Epidermal melanocyte (primary cell): ENCODE measurements around the gene MAD1L1.

Experiments used
- DNase-seq: peaks from one replicate; pipeline ENCODE4 v3.0.0; 2011; ENCODE audit warnings: low spot score; ENCODE audit not compliant: insufficient read length

The MAD1L1 gene

GRCh38 chr7:1855725-1856160 is 377.0 kb downstream of the MAD1L1 start:
- DNase-seq = no peak

DNA sequence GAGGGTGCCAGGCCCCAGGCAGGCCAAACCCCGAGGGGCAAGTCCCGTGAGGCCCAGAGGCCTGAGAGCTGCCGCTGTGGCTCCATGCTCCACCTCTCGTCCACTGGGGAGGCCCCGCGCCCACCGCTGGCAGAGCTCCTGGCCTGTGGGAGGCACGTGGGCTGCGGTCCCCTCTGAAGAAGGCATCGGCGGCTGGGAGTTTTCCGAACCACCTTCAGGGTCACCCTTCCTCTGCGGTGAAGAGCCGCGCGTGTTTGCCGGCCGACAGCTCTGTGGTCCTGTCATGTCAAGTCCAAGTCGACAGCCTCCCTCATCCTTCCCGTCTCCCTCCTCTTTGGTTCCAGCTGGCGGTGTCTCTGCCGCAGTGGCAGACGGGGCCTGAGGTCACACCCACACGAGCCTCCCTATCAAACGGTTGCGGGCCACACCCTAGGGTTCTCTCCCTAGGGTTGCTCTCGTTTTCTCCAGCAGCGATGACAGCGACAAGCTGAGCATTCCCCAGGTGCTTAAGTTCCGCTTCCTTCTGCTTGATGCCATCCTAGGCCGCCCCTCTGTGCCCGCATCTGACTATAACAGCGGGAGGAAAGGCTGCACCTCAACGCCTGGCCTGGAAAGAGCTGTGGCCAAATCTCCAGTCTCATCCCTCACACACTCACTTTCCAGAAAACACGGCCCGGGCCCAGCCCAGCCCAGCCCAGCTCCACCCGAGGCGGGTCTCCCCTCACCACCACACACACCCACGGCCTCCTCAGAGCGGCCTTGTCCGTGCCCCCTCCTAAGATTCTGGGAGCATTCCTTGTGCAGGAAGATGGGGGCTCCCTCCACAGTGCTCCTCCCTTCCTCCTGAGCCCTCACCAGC is 377.6 kb downstream of the MAD1L1 start:
- DNase-seq = no peak

DNA sequence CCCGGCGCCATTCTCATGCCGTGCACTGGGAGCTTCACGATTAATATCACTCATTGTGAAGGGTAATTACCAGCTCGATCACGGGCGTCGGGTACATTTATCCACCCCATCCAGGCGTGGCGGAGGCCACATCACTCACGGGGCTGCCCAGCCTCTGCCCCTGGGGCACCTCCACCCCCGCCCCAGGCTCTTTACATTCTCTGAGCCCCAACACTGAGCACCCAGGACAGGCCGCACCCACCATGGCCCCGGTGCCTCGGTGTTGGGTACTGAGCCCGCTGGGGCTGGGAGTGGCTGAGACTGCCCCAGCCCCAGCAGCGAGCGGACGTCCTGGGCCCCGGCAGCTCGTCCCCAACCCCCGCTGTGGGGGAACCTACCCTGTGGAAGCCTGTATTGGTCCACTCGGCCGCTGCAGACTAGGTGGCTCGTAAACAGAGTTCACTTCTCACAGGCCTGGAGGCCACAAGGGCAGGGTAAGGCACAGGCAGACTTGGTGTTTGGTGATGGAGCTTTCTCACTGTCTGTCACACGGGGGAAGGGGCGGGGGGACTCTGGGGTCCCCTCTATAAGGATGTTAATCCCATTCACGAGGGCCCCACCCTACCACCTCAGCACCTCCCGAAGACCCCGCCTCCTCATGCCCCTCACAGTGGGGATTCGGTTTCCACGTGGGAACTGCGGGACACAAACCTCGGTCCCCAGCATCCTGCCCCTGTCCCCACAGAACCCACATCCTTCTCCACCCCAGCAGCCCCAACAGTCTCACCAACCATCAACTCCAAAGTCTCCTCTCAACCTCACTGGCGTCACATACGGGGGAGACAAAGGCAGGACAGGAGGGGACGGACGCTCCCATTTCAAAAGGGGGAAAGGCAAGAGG is 378.5 kb downstream of the MAD1L1 start:
- no peak for DNase-seq

DNA sequence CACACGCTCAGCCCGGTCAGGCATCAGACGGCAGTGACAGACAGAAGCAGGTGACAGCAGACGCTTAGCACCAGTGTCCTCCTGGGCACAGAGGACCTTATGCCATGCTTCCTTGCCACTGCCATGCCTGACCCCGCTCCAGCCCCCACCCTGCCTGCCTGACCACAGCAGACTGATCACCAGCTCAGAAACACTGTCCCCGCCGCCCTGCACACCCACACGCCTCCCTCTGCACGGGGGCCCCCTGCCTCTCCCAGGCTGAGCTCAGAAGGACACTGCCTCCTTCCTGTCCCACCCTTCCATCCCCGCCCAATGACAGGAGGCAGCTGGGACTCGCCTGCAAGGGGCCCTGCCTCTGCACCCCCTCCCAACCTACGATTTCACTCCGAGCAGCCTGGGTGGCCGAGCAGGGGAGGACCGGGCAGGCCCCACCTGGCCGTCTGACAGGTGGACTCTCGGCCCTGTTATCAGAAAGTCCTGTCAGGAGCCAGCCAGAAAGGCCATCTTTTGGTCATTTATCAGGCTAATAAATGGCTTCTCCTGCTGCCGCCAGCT is 379.2 kb downstream of the MAD1L1 start:
- DNase-seq = no peak

GRCh38 chr7:1852517-1853430 is 380.0 kb downstream of the MAD1L1 start:
- DNase-seq = no peak

DNA sequence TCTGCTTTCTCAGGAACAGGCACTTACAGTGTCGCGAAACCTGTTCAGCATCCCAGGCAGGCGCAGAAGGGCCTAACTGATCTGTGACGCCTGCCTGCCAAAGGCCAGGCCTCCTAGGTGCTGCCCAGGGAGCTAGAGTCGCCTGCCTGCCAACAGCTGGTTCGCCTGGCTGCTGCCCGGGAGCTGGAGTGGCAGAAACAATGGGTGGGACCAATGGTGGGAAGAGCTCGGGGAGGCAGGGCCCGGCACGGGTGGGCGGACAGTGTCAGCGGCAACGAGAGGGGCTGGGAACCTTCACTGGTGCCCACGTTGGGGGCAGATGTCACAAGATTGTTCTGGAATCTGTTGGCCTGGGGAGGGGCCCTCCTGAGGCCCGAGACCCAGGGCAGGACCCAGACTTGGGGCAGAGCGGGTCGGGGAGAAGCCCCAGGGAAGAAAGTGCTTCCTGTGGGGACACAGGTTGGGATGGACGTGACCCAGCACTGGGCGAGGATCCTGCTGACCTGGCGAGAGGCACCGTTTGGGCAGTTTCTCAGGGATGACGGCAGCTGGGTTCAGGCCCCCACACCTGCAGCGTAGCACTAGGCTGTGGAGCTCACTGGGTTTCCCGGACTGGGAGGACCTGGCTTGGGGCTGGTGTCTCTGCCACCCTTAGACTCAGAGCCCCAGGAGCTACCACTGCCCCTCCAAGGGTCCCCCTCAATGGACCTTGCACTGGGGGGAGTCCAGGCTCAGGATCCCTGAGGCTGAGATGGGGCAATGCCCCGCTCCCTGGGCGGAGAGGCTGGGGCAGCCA is 380.8 kb downstream of the MAD1L1 start:
- DNase-seq = no peak

- no peak for DNase-seq
Measured at GRCh38 chr7:1850976-1851571, 381.7 kb downstream of the MAD1L1 start.

GRCh38 chr7:1850111-1850975 is 382.4 kb downstream of the MAD1L1 start:
- no peak for DNase-seq

GRCh38 chr7:1849351-1850041 is 383.2 kb downstream of the MAD1L1 start:
- DNase-seq = no peak

GRCh38 chr7:1848911-1849311 is 383.8 kb downstream of the MAD1L1 start:
- DNase-seq = no peak

GRCh38 chr7:1848013-1848640 is 384.6 kb downstream of the MAD1L1 start:
- no peak for DNase-seq

- no peak for DNase-seq
Measured at GRCh38 chr7:1847260-1848001, 385.3 kb downstream of the MAD1L1 start.

DNA sequence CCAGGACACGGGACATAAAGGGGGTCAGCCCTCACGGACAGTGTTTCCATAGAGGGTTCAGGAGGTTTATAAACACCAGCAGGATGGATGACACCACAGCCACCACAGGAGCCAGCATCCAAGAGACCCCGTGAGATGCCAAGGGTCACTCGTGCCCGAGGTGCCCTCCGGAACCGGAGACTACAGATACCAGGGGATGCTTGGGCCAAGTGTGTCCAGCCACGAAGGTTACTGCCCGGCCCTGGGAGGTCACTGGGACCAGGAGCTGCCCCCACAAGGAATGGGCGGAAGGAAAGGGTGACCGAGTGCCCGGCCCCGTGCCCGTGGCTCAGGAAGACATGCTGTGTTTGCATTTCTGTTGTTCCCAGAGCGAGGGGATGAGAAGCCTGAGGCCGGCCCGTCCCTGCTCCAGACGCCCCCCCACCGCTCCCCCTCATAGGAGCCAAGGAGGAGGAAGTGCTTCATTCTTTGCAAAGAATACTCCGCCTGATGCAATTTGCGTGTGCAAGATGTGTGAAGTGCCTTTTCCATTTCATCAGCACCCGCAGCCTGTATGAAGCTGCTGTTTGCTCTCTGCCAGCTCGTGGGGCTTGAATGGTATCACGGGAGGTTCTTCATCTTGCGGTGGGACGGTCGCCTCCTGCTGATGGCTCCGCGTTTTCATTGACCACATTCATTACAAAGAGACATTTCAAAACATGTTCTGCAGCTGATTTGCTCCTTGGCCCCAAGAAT is 386.2 kb downstream of the MAD1L1 start:
- DNase-seq = no peak

- DNase-seq = no peak
Measured at GRCh38 chr7:1845536-1846311, 387.0 kb downstream of the MAD1L1 start.

GRCh38 chr7:1844951-1845390 is 387.8 kb downstream of the MAD1L1 start:
- no peak for DNase-seq
